GM23338 (cell line): ENCODE results near the gene MPRIP. TPM values are rescaled to one million over a fixed set of nuclear protein-coding genes. Genes with fewer than 3 reads are reported as not detected.

ENCODE experiments used
- ATAC-seq: fragments of 200-7000 bp; cut with Tn5 transposase; 3 replicates; pipeline ENCODE4 v1.9.1; 2020
- DNase-seq: peaks from one replicate; pipeline ENCODE4 v3.0.0-alpha.2; 2015; ENCODE audit warnings: low spot score
- H2AFZ ChIP-seq: fragments of 200-600 bp; sonication (generic); 2 replicates; pipeline ENCODE4 v1.8.0; 2016; ENCODE audit warnings: antibody characterized with exemption, mild to moderate bottlenecking, moderate library complexity
- H3F3A ChIP-seq: fragments of 200-600 bp; sonication (generic); replicated peaks from 2 replicates; pipeline ENCODE4 v1.8.0; 2017; ENCODE audit warnings: antibody characterized with exemption, mixed run types, low read depth
- H3K27ac ChIP-seq: fragments of 200-600 bp; sonication (generic); 2 replicates; pipeline ENCODE4 v1.6.1; 2016; ENCODE audit warnings: low read depth
- H3K27me3 ChIP-seq: fragments of 200-600 bp; sonication (generic); 2 replicates; pipeline ENCODE4 v1.8.0; 2016; ENCODE audit warnings: mild to moderate bottlenecking, mixed run types, moderate library complexity; ENCODE audit not compliant: insufficient read depth
- H3K36me3 ChIP-seq: fragments of 200-600 bp; sonication (generic); 2 replicates; pipeline ENCODE4 v1.8.0; 2016; ENCODE audit warnings: mild to moderate bottlenecking; ENCODE audit not compliant: insufficient read depth
- H3K4me1 ChIP-seq: fragments of 200-600 bp; sonication (generic); 2 replicates; pipeline ENCODE4 v1.8.0; 2016; ENCODE audit warnings: mild to moderate bottlenecking, moderate library complexity; ENCODE audit not compliant: insufficient read depth
- H3K4me2 ChIP-seq: fragments of 200-600 bp; sonication (generic); 2 replicates; pipeline ENCODE4 v1.7.1; 2017; ENCODE audit warnings: mixed run types
- H3K4me3 ChIP-seq: fragments of 200-600 bp; sonication (generic); 2 replicates; pipeline ENCODE4 v1.6.1; 2016; ENCODE audit warnings: mixed run types
- H3K79me2 ChIP-seq: fragments of 200-600 bp; sonication (generic); replicated peaks from 2 replicates; pipeline ENCODE4 v1.8.0; 2017; ENCODE audit warnings: mild to moderate bottlenecking; ENCODE audit not compliant: insufficient read depth
- H3K9me2 ChIP-seq: fragments of 200-600 bp; sonication (generic); 2 replicates; pipeline ENCODE4 v1.8.0; 2017; ENCODE audit not compliant: insufficient read depth
- H4K20me1 ChIP-seq: fragments of 200-600 bp; sonication (generic); replicated peaks from 2 replicates; pipeline ENCODE4 v1.8.0; 2017; ENCODE audit warnings: mild to moderate bottlenecking; ENCODE audit not compliant: insufficient read depth
- H3K27ac Mint-ChIP-seq: 2 replicates; pipeline ENCODE4 v1.8.0; 2020; ENCODE audit warnings: inconsistent platforms, mild to moderate bottlenecking, moderate library complexity, mixed read lengths
- H3K27me3 Mint-ChIP-seq: 3 replicates; pipeline ENCODE4 v1.8.0; 2022; ENCODE audit warnings: low read depth, mild to moderate bottlenecking, moderate library complexity, mixed read lengths, inconsistent platforms; ENCODE audit not compliant: insufficient read depth, poor library complexity
- H3K36me3 Mint-ChIP-seq: 3 replicates; pipeline ENCODE4 v1.8.0; 2021; ENCODE audit warnings: low read depth, mild to moderate bottlenecking, inconsistent platforms, moderate library complexity, mixed read lengths
- H3K4me1 Mint-ChIP-seq: 3 replicates; pipeline ENCODE4 v1.8.0; 2020; ENCODE audit warnings: mild to moderate bottlenecking, inconsistent platforms, mixed read lengths
- H3K4me3 Mint-ChIP-seq: 3 replicates; pipeline ENCODE4 v1.8.0; 2021; ENCODE audit warnings: moderate library complexity, mild to moderate bottlenecking, inconsistent platforms, mixed read lengths
- H3K9me3 Mint-ChIP-seq: 3 replicates; pipeline ENCODE4 v1.8.0; 2020; ENCODE audit warnings: moderate library complexity, mild to moderate bottlenecking, inconsistent platforms, mixed read lengths
- CREB1 ChIP-seq: fragments of 250-450 bp; sonication (Bioruptor Pico); IDR thresholded peaks from 2 replicates; pipeline ENCODE4 v1.5.0; 2020; ENCODE audit warnings: low read depth, mild to moderate bottlenecking, moderate library complexity
- JUNB ChIP-seq: IDR thresholded peaks from one replicate; pipeline ENCODE4 v1.6.1; 2016; ENCODE audit warnings: antibody characterized with exemption; ENCODE audit not compliant: unreplicated experiment
- NANOG ChIP-seq: IDR thresholded peaks from 2 replicates; pipeline ENCODE4 v1.6.1; 2016; ENCODE audit warnings: antibody characterized with exemption, borderline replicate concordance
- REST ChIP-seq: IDR thresholded peaks from one replicate; pipeline ENCODE4 v1.6.1; 2018; ENCODE audit warnings: antibody characterized with exemption; ENCODE audit not compliant: unreplicated experiment
- STAT1 ChIP-seq: IDR thresholded peaks from one replicate; pipeline ENCODE4 v1.6.1; 2016; ENCODE audit warnings: antibody characterized with exemption; ENCODE audit not compliant: unreplicated experiment
- ZNF331 ChIP-seq: fragments of 250-450 bp; sonication (Bioruptor Pico); IDR thresholded peaks from 2 replicates; pipeline ENCODE4 v1.5.0; 2020; ENCODE audit warnings: low read depth, mild to moderate bottlenecking, moderate library complexity
- polyA plus RNA-seq: library from polyadenylated mRNA; unstranded; fragments of >200 nt; fragmentation: Nextera tagmentation; extraction: Ambion mirVana; gene quantifications from 2 replicates; pipeline ENCODE4 v1.2.1, GENCODE V29; 2016
- total RNA-seq: library from RNA; depleted of rRNA; stranded (reverse); fragments of >200 nt; shearing (Covaris generic); gene quantifications from 2 replicates; pipeline ENCODE4 v1.2.3, GENCODE V29; 2014
- TF ChIP-seq, protein P1 (sequence below): fragments of 250-450 bp; sonication (Bioruptor Pico); IDR thresholded peaks from 2 replicates; pipeline ENCODE4 v1.5.0; 2020; ENCODE audit warnings: mild to moderate bottlenecking, moderate library complexity
- TF ChIP-seq, protein P2 (sequence below), 2 experiments: fragments of 200-600 bp in 1 of 2; sonication (generic) in 1 of 2; conservative IDR thresholded peaks; 2 replicates each; pipeline versions ENCODE4 v1.5.1 to v1.6.1; 2016 to 2017; ENCODE audit warnings: antibody characterized with exemption in 2 of 2, low read depth in 2 of 2, mild to moderate bottlenecking in 2 of 2, moderate library complexity in 1 of 2

MPRIP gene
- total and polyA plus RNA-seq, 2 experiments from 2014 or later = 39.3 to 113 TPM

DNA sequence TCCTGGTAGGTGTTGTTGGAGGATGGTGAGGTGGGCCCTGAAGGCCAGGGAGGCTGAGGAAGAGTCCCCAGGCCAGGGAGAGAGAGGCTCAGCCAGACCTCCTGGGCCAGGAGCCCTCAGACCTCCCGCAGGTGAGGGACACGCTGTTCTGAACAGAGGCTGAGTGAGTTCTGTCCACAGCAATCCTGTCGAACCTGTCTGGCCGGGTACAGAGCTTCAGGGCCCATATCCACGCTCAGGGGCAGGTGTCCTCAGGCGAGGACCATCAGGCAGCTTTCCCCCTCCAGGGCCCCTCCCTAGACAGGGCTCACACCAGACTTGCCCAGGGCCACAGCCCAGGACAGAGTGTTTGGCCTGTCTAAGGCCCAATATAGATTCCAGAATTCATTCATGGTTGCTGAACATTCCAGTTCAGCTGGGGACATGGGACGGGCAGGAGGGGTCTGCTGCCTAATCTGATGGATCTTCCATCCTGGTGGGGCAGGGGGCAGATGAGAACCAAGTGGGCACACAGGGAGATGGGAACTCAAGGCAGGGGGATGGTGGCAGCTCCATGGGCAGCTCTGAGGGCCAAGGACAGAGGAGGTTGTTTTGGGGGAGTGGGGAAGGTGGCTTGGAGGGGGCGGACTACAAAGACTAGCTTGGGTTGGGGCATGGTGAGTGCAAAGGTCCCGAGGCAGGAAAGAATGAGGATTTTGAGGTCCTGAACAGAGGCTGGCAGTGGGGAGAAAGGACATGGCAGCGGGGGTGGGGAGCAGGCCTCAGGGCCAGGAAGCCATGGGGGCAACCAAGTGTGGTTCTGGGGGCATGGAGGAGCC is 23.4 kb upstream of the MPRIP start (continued):
- TF ChIP-seq, protein P1, sequence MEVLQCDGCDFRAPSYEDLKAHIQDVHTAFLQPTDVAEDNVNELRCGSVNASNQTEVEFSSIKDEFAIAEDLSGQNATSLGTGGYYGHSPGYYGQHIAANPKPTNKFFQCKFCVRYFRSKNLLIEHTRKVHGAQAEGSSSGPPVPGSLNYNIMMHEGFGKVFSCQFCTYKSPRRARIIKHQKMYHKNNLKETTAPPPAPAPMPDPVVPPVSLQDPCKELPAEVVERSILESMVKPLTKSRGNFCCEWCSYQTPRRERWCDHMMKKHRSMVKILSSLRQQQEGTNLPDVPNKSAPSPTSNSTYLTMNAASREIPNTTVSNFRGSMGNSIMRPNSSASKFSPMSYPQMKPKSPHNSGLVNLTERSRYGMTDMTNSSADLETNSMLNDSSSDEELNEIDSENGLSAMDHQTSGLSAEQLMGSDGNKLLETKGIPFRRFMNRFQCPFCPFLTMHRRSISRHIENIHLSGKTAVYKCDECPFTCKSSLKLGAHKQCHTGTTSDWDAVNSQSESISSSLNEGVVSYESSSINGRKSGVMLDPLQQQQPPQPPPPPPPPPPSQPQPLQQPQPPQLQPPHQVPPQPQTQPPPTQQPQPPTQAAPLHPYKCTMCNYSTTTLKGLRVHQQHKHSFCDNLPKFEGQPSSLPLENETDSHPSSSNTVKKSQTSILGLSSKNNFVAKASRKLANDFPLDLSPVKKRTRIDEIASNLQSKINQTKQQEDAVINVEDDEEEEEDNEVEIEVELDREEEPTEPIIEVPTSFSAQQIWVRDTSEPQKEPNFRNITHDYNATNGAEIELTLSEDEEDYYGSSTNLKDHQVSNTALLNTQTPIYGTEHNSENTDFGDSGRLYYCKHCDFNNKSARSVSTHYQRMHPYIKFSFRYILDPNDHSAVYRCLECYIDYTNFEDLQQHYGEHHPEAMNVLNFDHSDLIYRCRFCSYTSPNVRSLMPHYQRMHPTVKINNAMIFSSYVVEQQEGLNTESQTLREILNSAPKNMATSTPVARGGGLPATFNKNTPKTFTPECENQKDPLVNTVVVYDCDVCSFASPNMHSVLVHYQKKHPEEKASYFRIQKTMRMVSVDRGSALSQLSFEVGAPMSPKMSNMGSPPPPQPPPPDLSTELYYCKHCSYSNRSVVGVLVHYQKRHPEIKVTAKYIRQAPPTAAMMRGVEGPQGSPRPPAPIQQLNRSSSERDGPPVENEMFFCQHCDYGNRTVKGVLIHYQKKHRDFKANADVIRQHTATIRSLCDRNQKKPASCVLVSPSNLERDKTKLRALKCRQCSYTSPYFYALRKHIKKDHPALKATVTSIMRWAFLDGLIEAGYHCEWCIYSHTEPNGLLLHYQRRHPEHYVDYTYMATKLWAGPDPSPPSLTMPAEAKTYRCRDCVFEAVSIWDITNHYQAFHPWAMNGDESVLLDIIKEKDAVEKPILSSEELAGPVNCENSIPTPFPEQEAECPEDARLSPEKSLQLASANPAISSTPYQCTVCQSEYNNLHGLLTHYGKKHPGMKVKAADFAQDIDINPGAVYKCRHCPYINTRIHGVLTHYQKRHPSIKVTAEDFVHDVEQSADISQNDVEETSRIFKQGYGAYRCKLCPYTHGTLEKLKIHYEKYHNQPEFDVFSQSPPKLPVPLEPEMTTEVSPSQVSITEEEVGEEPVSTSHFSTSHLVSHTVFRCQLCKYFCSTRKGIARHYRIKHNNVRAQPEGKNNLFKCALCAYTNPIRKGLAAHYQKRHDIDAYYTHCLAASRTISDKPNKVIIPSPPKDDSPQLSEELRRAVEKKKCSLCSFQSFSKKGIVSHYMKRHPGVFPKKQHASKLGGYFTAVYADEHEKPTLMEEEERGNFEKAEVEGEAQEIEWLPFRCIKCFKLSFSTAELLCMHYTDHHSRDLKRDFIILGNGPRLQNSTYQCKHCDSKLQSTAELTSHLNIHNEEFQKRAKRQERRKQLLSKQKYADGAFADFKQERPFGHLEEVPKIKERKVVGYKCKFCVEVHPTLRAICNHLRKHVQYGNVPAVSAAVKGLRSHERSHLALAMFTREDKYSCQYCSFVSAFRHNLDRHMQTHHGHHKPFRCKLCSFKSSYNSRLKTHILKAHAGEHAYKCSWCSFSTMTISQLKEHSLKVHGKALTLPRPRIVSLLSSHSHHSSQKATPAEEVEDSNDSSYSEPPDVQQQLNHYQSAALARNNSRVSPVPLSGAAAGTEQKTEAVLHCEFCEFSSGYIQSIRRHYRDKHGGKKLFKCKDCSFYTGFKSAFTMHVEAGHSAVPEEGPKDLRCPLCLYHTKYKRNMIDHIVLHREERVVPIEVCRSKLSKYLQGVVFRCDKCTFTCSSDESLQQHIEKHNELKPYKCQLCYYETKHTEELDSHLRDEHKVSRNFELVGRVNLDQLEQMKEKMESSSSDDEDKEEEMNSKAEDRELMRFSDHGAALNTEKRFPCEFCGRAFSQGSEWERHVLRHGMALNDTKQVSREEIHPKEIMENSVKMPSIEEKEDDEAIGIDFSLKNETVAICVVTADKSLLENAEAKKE (CRISPR knock-in tag) = no peak
- TF ChIP-seq, protein P2, sequence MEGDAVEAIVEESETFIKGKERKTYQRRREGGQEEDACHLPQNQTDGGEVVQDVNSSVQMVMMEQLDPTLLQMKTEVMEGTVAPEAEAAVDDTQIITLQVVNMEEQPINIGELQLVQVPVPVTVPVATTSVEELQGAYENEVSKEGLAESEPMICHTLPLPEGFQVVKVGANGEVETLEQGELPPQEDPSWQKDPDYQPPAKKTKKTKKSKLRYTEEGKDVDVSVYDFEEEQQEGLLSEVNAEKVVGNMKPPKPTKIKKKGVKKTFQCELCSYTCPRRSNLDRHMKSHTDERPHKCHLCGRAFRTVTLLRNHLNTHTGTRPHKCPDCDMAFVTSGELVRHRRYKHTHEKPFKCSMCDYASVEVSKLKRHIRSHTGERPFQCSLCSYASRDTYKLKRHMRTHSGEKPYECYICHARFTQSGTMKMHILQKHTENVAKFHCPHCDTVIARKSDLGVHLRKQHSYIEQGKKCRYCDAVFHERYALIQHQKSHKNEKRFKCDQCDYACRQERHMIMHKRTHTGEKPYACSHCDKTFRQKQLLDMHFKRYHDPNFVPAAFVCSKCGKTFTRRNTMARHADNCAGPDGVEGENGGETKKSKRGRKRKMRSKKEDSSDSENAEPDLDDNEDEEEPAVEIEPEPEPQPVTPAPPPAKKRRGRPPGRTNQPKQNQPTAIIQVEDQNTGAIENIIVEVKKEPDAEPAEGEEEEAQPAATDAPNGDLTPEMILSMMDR (conservative IDR thresholded peaks at IDR 0.05; ENCODE audit: low read depth in 2 of 2) = no peak

GRCh38 chr17:17019430-17019762 is 22.9 kb upstream of the MPRIP start:
- no peak overlapping the region for H3K4me3 Mint-ChIP-seq
- Histone ChIP-seq H3K27ac (no peak overlapping the region), H2AFZ (no peak overlapping the region), H3K4me3 (no peak overlapping the region), H3K27me3 (no peaks in the 10 kb centered on the region), H3K36me3 (no peaks in the 10 kb centered on the region), H3K4me1 (no peaks in the 10 kb centered on the region), H3K9me2 (no peaks in the 10 kb centered on the region), H3F3A (no peaks in the 10 kb centered on the region), H4K20me1 (no peaks in the 10 kb centered on the region), H3K79me2 (no peaks in the 10 kb centered on the region), H3K4me2 (no peak overlapping the region)
- no peak for DNase-seq
- H3K9me3 Mint-ChIP-seq = peaks cover 3% of the 10 kb centered on the region; the same call in 2 of the 3 replicates
- no peaks in the 10 kb centered on the region for H3K36me3 Mint-ChIP-seq
- peaks cover 5% of the 10 kb centered on the region; the same call in 1 of the 3 replicates for H3K4me1 Mint-ChIP-seq
- no peak overlapping the region for H3K27ac Mint-ChIP-seq
- no peak for ATAC-seq
- H3K27me3 Mint-ChIP-seq = peaks cover 11% of the 10 kb centered on the region
- TF ChIP-seq REST = no peak
- TF ChIP-seq, protein P2 (conservative IDR thresholded peaks at IDR 0.05; ENCODE audit: low read depth in 2 of 2) = no peak
- no peak for TF ChIP-seq JUNB
- TF ChIP-seq CREB1 (CRISPR knock-in tag) = no peak
- TF ChIP-seq ZNF331 (CRISPR knock-in tag) = no peak
- TF ChIP-seq STAT1 = no peak
- no peak for TF ChIP-seq NANOG
